ENCODE measurements around the gene QSOX1.

GRCh38 chr1:180213401-180214170, 58.9 kb downstream of the QSOX1 start:
- TF ChIP-seq CTCF (IDR thresholded peaks at IDR 0.05) = no peak
- TF ChIP-seq POLR2AphosphoS5 (IDR thresholded peaks at IDR 0.05) = no peak
- no peak for TF ChIP-seq POLR2A (IDR thresholded peaks at IDR 0.05)

Measured in transverse colon (tissue), 4 donors.